ENCODE results near the gene SNRNP48. TPM values are rescaled to one million over a fixed set of nuclear protein-coding genes. Genes with fewer than 3 reads are reported as not detected.

The SNRNP48 gene
- total and polyA plus RNA-seq, 2 of the 4 experiments (the other 2 are of a cell fraction), result 5.2 to 6.2 TPM

DNA sequence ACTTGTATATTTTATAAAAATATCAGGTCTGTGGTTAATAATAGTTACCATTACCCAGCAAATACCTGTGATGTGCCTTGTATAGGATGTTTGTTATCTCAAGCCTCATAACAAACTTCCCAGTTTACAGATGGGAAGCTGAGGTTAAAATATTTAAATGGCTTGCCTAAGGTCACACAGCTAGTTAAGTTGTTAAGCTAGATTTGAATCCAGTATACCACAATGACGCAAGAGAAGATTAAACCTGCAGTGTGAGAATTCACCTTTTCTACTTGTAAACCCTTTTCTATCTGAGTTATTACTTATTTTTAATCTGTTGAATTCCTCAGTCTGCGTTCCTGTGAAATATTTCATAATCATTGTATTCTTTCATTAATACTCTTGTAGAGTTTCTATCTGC lies 43.6 kb upstream of the SNRNP48 start:
- Histone ChIP-seq H3K79me1 (ENCODE audit: low read depth in 1 of 2, low read length in 2 of 2) (peaks cover 0 to 34% of the 10 kb centered on the region in 2 experiments; a peak in 2 of 4 replicates), H3K18ac (ENCODE audit: low read depth, low read length) (no peak overlapping the region), H4K20me1 (ENCODE audit: insufficient read depth, low read length) (peaks cover 7% of the 10 kb centered on the region; the same call in 1 of the 2 replicates), H3K23ac (ENCODE audit: low read depth, low read length) (no peak overlapping the region), H3K56ac (ENCODE audit: extremely low read depth, insufficient read depth, low read length) (no peak overlapping the region), H3K4ac (ENCODE audit: low read depth, low read length) (no peak overlapping the region), H2BK15ac (ENCODE audit: low read depth, low read length) (no peak overlapping the region), H3K4me2 (ENCODE audit: low read depth, low read length) (no peak overlapping the region), H3K36me3 (ENCODE audit: control insufficient read depth, insufficient read depth, low read length) (no peaks in the 10 kb centered on the region), H2BK5ac (ENCODE audit: low read depth, low read length, poor library complexity, severe bottlenecking) (no peak overlapping the region), H3K14ac (replicated peaks; ENCODE audit: low read depth, low read length) (no peak overlapping the region), H3K9me1 (ENCODE audit: insufficient read depth, low read length) (peaks cover 12% of the 10 kb centered on the region), H2AFZ (replicated peaks; ENCODE audit: low read length, poor library complexity) (no peak overlapping the region), H2BK120ac (ENCODE audit: low read depth, low read length) (no peak overlapping the region), H4K5ac (ENCODE audit: low read depth, low read length) (no peak overlapping the region), H2AK5ac (ENCODE audit: low read depth, low read length) (no peak overlapping the region; the same call in 1 of the 2 replicates), H2BK20ac (ENCODE audit: low read depth, low read length) (no peak overlapping the region), H3K9me3 (ENCODE audit: control insufficient read depth, insufficient read depth, low read length) (no peaks in the 10 kb centered on the region), H3K27ac (ENCODE audit: insufficient read depth, low read length) (no peak overlapping the region), H3K9ac (ENCODE audit: low read depth, low read length) (no peak overlapping the region), H3K27me3 (ENCODE audit: control insufficient read depth, insufficient read depth, low read length) (peaks cover 6% of the 10 kb centered on the region; the same call in 1 of the 2 replicates), H4K8ac (ENCODE audit: low read depth in 2 of 2, low read length in 2 of 2) (no peak overlapping the region; a peak in 1 of 4 replicates), H2AK9ac (replicated peaks; ENCODE audit: low read depth, low read length, poor library complexity) (no peak overlapping the region), H3K4me3 (ENCODE audit: insufficient read depth, low read depth, low read length) (no peak overlapping the region), H3K4me1 (ENCODE audit: control insufficient read depth, insufficient read depth, low read length) (peaks cover 4% of the 10 kb centered on the region; the same call in 1 of the 2 replicates), H4K91ac (ENCODE audit: insufficient read depth, low read depth, low read length) (no peak overlapping the region)
- in situ Hi-C loops (cut with MboI; ENCODE audit: low sequenced_read_pairs), result no loop called here
- BruUV-seq (replicated peaks), result no TSS peak
- ATAC-seq (ENCODE audit: low read depth) (no peak), DNase-seq (no peak)
- ChIA-PET POLR2A (ENCODE audit: unreplicated experiment) (no interaction called here), CTCF (interaction anchor here (0.6 kb wide), 1 partner anchor 166 kb away, joined by 3 read pairs; no protein-coding TSS in a partner anchor)
- dilution Hi-C loops (cut with HindIII; ENCODE audit: low sequenced_read_pairs, unreplicated experiment), result no loop called here
- intact Hi-C loops (cut with micrococcal nuclease), result no loop called here
- TF ChIP-seq SMC3 (IDR thresholded peaks at IDR 0.05; ENCODE audit: low read depth, low read length) (no peak), POLR2A (IDR thresholded peaks at IDR 0.05; ENCODE audit: low read depth, low read length) (no peak), MXI1 (IDR thresholded peaks at IDR 0.05; ENCODE audit: borderline replicate concordance, low read depth, low read length) (no peak), RCOR1 (IDR thresholded peaks at IDR 0.05; ENCODE audit: insufficient replicate concordance, low read length) (no peak), FOS (IDR thresholded peaks at IDR 0.05; ENCODE audit: low read depth, low read length) (no peak), CEBPB (IDR thresholded peaks at IDR 0.05; ENCODE audit: low read depth, low read length) (no peak), CHD1 (IDR thresholded peaks at IDR 0.05; ENCODE audit: low read depth, low read length) (no peak)
- TF ChIP-seq, protein P1, sequence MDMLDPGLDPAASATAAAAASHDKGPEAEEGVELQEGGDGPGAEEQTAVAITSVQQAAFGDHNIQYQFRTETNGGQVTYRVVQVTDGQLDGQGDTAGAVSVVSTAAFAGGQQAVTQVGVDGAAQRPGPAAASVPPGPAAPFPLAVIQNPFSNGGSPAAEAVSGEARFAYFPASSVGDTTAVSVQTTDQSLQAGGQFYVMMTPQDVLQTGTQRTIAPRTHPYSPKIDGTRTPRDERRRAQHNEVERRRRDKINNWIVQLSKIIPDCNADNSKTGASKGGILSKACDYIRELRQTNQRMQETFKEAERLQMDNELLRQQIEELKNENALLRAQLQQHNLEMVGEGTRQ (IDR thresholded peaks at IDR 0.05; ENCODE audit: low read depth, low read length), result no peak
- no CpG with 5 or more reads among the region's 2 CpGs for WGBS, 2 experiments (ENCODE audit: extremely low coverage in 2 of 2, insufficient read length in 1 of 2)
